ENCODE data around the gene NTN1. TPM values are rescaled to one million over a fixed set of nuclear protein-coding genes. Genes with fewer than 3 reads are reported as not detected.

NTN1 gene
- polyA plus RNA-seq, 3 donors, result 0.03 to 0.04 TPM; not detected in 1

DNA sequence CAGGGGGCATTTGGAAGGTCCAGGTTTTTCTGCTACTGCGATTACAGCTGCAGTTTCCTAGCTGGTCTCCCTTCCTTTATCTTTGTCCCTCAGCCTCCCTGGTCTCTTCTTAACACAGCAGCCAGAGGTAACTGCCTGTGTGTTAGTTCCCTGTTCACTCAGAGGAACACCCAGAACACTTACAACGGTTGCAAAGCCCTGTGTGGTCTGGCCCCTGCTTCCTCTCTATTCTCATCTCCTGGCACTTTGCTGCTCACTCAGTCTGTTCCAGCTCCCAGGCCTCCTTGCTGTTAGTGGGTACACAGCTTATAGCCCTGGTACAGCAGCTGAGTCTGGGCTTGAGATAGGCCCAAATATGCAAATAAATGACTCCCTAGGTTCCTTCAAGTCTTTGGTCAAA, 16.4 kb downstream of the NTN1 start:
- H3K4me3 ChIP-seq (replicated peaks in 1 of 3; ENCODE audit: low read depth in 2 of 3, low read length in 3 of 3), result no peak overlapping the region
- no peak overlapping the region for H3K4me3 Mint-ChIP-seq
- no peak overlapping the region for H3K27ac ChIP-seq (ENCODE audit: low read depth in 1 of 2, low read length in 2 of 2)
- 0% methylated on average over 1 of the region's 2 CpGs for WGBS (ENCODE audit: insufficient coverage)
- H4K20me1 ChIP-seq (ENCODE audit: insufficient read depth, low read length), result no peaks in the 10 kb centered on the region
- H3K36me3 ChIP-seq (replicated peaks in 1 of 2; ENCODE audit: control insufficient read depth in 1 of 2, insufficient read depth in 2 of 2, low read length in 2 of 2), result no peaks in the 10 kb centered on the region
- H3K4me1 Mint-ChIP-seq, result peaks cover 4% of the 10 kb centered on the region
- no peak for TF ChIP-seq CTCF (IDR thresholded peaks at IDR 0.05)
- DNase-seq, result no peak
- no peak overlapping the region for H3K9ac ChIP-seq (ENCODE audit: insufficient read depth, low read length, poor library complexity, severe bottlenecking)
- peaks cover 0 to 13% (median 7%) of the 10 kb centered on the region in 3 donors for H3K27me3 Mint-ChIP-seq (ENCODE audit: low read depth in 3 of 3)
- H3K79me2 ChIP-seq (ENCODE audit: insufficient read depth, low read length), result no peaks in the 10 kb centered on the region
- no peak overlapping the region for H3K4me2 ChIP-seq (replicated peaks; ENCODE audit: extremely low read depth, low read length, poor library complexity, severe bottlenecking)
- H3K27ac Mint-ChIP-seq, result no peak overlapping the region
- H3K27me3 ChIP-seq (ENCODE audit: control insufficient read depth in 2 of 2, insufficient read depth in 2 of 2, low read length in 2 of 2), result no peaks in the 10 kb centered on the region
- intact Hi-C loops (cut with micrococcal nuclease), result no loop called here
- no peaks in the 10 kb centered on the region for H3K9me3 ChIP-seq (replicated peaks in 1 of 2; ENCODE audit: control insufficient read depth in 1 of 2, insufficient read depth in 1 of 2, low read length in 2 of 2)
- peaks cover 0 to 6% (median 5%) of the 10 kb centered on the region in 7 donors for H3K9me3 Mint-ChIP-seq
- no peaks in the 10 kb centered on the region for H3K36me3 Mint-ChIP-seq
- H3K4me1 ChIP-seq (ENCODE audit: control insufficient read depth in 1 of 2, insufficient read depth in 2 of 2, low read length in 2 of 2), result no peaks in the 10 kb centered on the region
- no peak overlapping the region for H2AFZ ChIP-seq (ENCODE audit: insufficient read depth, low read depth, low read length, poor library complexity, severe bottlenecking)

DNA sequence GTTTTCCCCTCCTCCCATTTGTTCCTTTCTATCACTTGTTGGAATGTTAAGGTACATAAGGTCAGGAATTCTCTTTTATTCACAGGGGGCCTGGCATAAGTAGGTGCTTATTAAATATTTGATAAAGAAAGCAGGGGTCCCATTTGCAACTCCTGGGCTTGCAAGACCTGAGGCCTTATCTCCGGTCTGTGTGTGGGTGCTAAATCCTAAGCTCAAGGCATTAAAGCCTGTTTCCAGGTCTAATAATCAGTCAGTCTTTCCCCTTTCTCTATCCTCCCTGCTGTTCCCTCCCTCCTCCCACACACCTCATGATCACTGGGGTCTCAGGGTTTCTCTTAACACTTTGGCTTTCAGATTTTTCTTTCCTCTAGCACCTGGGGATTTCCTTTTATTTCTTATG, 17.1 kb downstream of the NTN1 start:
- Histone ChIP-seq H3K27ac (ENCODE audit: low read depth in 1 of 2, low read length in 2 of 2) (no peak overlapping the region), H3K4me1 (ENCODE audit: control insufficient read depth in 1 of 2, insufficient read depth in 2 of 2, low read length in 2 of 2) (no peaks in the 10 kb centered on the region), H4K20me1 (ENCODE audit: insufficient read depth, low read length) (no peaks in the 10 kb centered on the region), H3K27me3 (ENCODE audit: control insufficient read depth in 2 of 2, insufficient read depth in 2 of 2, low read length in 2 of 2) (no peaks in the 10 kb centered on the region), H3K9ac (ENCODE audit: insufficient read depth, low read length, poor library complexity, severe bottlenecking) (no peak overlapping the region), H3K4me2 (replicated peaks; ENCODE audit: extremely low read depth, low read length, poor library complexity, severe bottlenecking) (no peak overlapping the region), H3K4me3 (replicated peaks in 1 of 3; ENCODE audit: low read depth in 2 of 3, low read length in 3 of 3) (no peak overlapping the region), H3K79me2 (ENCODE audit: insufficient read depth, low read length) (no peaks in the 10 kb centered on the region), H3K36me3 (replicated peaks in 1 of 2; ENCODE audit: control insufficient read depth in 1 of 2, insufficient read depth in 2 of 2, low read length in 2 of 2) (no peaks in the 10 kb centered on the region), H3K9me3 (replicated peaks in 1 of 2; ENCODE audit: control insufficient read depth in 1 of 2, insufficient read depth in 1 of 2, low read length in 2 of 2) (no peaks in the 10 kb centered on the region), H2AFZ (ENCODE audit: insufficient read depth, low read depth, low read length, poor library complexity, severe bottlenecking) (no peak overlapping the region)
- Mint-ChIP-seq H3K9me3 (peaks cover 0 to 6% (median 5%) of the 10 kb centered on the region in 7 donors), H3K4me3 (no peak overlapping the region), H3K27ac (no peak overlapping the region), H3K4me1 (peaks cover 4% of the 10 kb centered on the region), H3K36me3 (no peaks in the 10 kb centered on the region), H3K27me3 (ENCODE audit: low read depth in 3 of 3) (peaks cover 0 to 13% (median 7%) of the 10 kb centered on the region in 3 donors)
- TF ChIP-seq CTCF (IDR thresholded peaks at IDR 0.05), result no peak
- no peak for DNase-seq
- intact Hi-C loops (cut with micrococcal nuclease), result no loop called here
- WGBS (ENCODE audit: insufficient coverage), result 100% methylated on average over 1 of the region's 1 CpG
